Measurements from ENCODE around the gene MPZL1. TPM values are rescaled to one million over a fixed set of nuclear protein-coding genes. Genes with fewer than 3 reads are reported as not detected.
"Not testable (repeated sequence)": the region's sequence is repeated elsewhere in the genome, so short reads cannot be mapped to it uniquely, and the experiment has no call there.

MPZL1 gene
- polyA plus RNA-seq, 3 donors: 23.1 to 63.6 (median 61.8) TPM

DNA sequence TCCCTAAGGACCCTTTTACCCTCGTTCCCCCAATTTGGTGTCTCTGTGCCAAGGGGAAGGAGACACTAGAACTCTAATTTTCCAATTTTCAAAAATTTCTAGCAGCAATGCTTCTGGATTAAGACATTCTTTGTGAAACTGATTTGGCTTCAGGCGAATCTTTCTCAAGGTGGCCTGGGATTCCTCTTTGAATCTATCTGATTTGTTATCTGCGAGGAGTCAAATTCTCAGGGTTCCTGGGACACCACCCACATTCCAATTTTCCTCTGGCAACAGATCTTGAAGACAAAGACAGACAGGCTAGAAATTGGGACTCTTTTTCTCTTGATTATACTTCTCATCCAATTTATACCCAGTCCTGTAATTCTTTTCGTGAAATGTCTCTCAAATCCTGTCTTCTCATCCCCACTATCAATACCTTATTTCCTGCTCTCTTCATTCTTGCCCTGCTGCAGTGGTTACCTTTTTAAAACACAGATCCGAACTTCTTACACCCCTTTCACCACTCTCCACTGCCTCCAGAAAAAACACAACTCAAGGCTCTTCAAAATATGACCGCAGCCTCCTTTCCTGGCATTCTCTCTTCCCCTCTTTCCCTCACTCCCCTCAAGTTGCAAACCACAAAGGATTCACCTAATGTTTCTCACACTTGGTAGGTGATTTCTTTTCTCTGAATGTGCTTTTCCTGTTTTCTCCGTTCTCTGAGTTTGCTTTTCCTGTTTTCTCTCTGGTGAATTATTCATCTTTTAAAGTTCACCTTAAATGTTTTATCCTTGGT, 2.7 kb upstream of the MPZL1 start:
- Mint-ChIP-seq H3K27me3 (ENCODE audit: low read depth in 3 of 3) (peaks cover 1 to 7% (median 6%) of the 10 kb centered on the region in 3 donors), H3K4me3 (no peak overlapping the region), H3K27ac (peak overlapping the region in 1 of 7 donors; percentile 2), H3K36me3 (no peaks in the 10 kb centered on the region), H3K4me1 (peaks cover 56% of the 10 kb centered on the region), H3K9me3 (peaks cover 0 to 1% (median 0%) of the 10 kb centered on the region in 7 donors)
- Histone ChIP-seq H3K27ac (ENCODE audit: low read depth in 1 of 2, low read length in 2 of 2) (no peak overlapping the region), H3K36me3 (replicated peaks in 1 of 2; ENCODE audit: control insufficient read depth in 1 of 2, insufficient read depth in 2 of 2, low read length in 2 of 2) (no peaks in the 10 kb centered on the region), H2AFZ (ENCODE audit: insufficient read depth, low read depth, low read length, poor library complexity, severe bottlenecking) (no peak overlapping the region), H3K9ac (ENCODE audit: insufficient read depth, low read length, poor library complexity, severe bottlenecking) (no peak overlapping the region), H3K4me1 (ENCODE audit: control insufficient read depth in 1 of 2, insufficient read depth in 2 of 2, low read length in 2 of 2) (peaks cover 39 to 58% of the 10 kb centered on the region in 2 donors), H3K79me2 (ENCODE audit: insufficient read depth, low read length) (peaks cover 19% of the 10 kb centered on the region), H3K4me3 (replicated peaks in 1 of 3; ENCODE audit: low read depth in 2 of 3, low read length in 3 of 3) (no peak overlapping the region), H3K4me2 (replicated peaks; ENCODE audit: extremely low read depth, low read length, poor library complexity, severe bottlenecking) (no peak overlapping the region), H3K9me3 (replicated peaks in 1 of 2; ENCODE audit: control insufficient read depth in 1 of 2, insufficient read depth in 1 of 2, low read length in 2 of 2) (no peaks in the 10 kb centered on the region), H3K27me3 (ENCODE audit: control insufficient read depth in 2 of 2, insufficient read depth in 2 of 2, low read length in 2 of 2) (no peaks in the 10 kb centered on the region), H4K20me1 (ENCODE audit: insufficient read depth, low read length) (peaks cover 15% of the 10 kb centered on the region)
- TF ChIP-seq CTCF (IDR thresholded peaks at IDR 0.05): no peak
- 83% methylated on average over 5 of the region's 7 CpGs for WGBS (ENCODE audit: insufficient coverage)
- intact Hi-C loops (cut with micrococcal nuclease): no loop called here
- no peak for DNase-seq

- peak overlapping the region in 1 of 2 donors; percentile 33 for H3K4me3 Mint-ChIP-seq
- H3K27me3 ChIP-seq (ENCODE audit: control insufficient read depth in 2 of 2, insufficient read depth in 2 of 2, low read length in 2 of 2); H2AFZ ChIP-seq (ENCODE audit: insufficient read depth, low read depth, low read length, poor library complexity, severe bottlenecking); H3K9ac ChIP-seq (ENCODE audit: insufficient read depth, low read length, poor library complexity, severe bottlenecking); H3K9me3 ChIP-seq (replicated peaks in 1 of 2; ENCODE audit: control insufficient read depth in 1 of 2, insufficient read depth in 1 of 2, low read length in 2 of 2); H3K27ac ChIP-seq (ENCODE audit: low read depth in 1 of 2, low read length in 2 of 2); H3K9me3 Mint-ChIP-seq; H3K27me3 Mint-ChIP-seq (ENCODE audit: low read depth in 3 of 3); H3K36me3 ChIP-seq (replicated peaks in 1 of 2; ENCODE audit: control insufficient read depth in 1 of 2, insufficient read depth in 2 of 2, low read length in 2 of 2); H3K36me3 Mint-ChIP-seq; H3K4me3 ChIP-seq (replicated peaks in 1 of 3; ENCODE audit: low read depth in 2 of 3, low read length in 3 of 3); H3K4me2 ChIP-seq (replicated peaks; ENCODE audit: extremely low read depth, low read length, poor library complexity, severe bottlenecking): not testable (repeated sequence)
- Histone ChIP-seq H3K79me2 (ENCODE audit: insufficient read depth, low read length) (peaks cover 25% of the 10 kb centered on the region), H4K20me1 (ENCODE audit: insufficient read depth, low read length) (peaks cover 23% of the 10 kb centered on the region), H3K4me1 (ENCODE audit: control insufficient read depth in 1 of 2, insufficient read depth in 2 of 2, low read length in 2 of 2) (peaks cover 38 to 50% of the 10 kb centered on the region in 2 donors)
- H3K4me1 Mint-ChIP-seq: peaks cover 59% of the 10 kb centered on the region
- H3K27ac Mint-ChIP-seq: peak overlapping the region in 1 of 7 donors; percentile 37
- intact Hi-C loops (cut with micrococcal nuclease): loop anchor here (5.0 kb wide), 2 partner anchors 82 to 217 kb away; partner anchors contain the start of genes DCAF6 (in 1 of the 2) and MPC2 (in 1 of the 2)
- WGBS (ENCODE audit: insufficient coverage): 60% methylated on average over 1 of the region's 25 CpGs
- peak in 1 of 3 donors; percentile 12 for DNase-seq
These were observed 1.9 kb upstream of the MPZL1 start for GRCh38 chr1:167719715-167720421.
